Peyer's patch (tissue), 4 donors: ENCODE data around the gene PKNOX2. TPM values are rescaled to one million over a fixed set of nuclear protein-coding genes. Genes with fewer than 3 reads are reported as not detected.

Source experiments
- DNase-seq, 3 donors: peaks; one replicate each; pipeline ENCODE4 v3.0.0-alpha.2; 2017 to 2019
- H3K27ac ChIP-seq, 4 donors: fragments of 200-600 bp; sonication (generic); one replicate each; pipeline ENCODE4 v1.5.1; 2016 to 2019
- H3K27me3 ChIP-seq, 2 donors: fragments of 200-600 bp; sonication (generic); one replicate each; pipeline ENCODE4 v1.5.1; 2019
- H3K36me3 ChIP-seq, 3 donors: fragments of 200-600 bp; sonication (generic); one replicate each; pipeline ENCODE4 v1.5.1; 2016 to 2019
- H3K4me1 ChIP-seq, 4 donors: fragments of 200-600 bp; sonication (generic); one replicate each; pipeline ENCODE4 v1.5.1; 2016 to 2019
- H3K4me3 ChIP-seq, 4 donors: fragments of 200-600 bp; sonication (generic); 1 replicate in 3 of 4; 2 replicates in 1 of 4; pipeline ENCODE4 v1.5.1; 2016 to 2019; ENCODE audit warnings: mild to moderate bottlenecking in 1 of 4
- H3K9me3 ChIP-seq, 4 donors: fragments of 200-600 bp; sonication (generic); one replicate each; pipeline ENCODE4 v1.5.1; 2016 to 2019; ENCODE audit warnings: mild to moderate bottlenecking in 1 of 4
- POLR2A ChIP-seq, 2 donors: fragments of 450-650 bp; IDR thresholded peaks; one replicate each; pipeline ENCODE4 v1.5.1; 2017; ENCODE audit warnings: antibody characterized with exemption in 2 of 2, mild to moderate bottlenecking in 2 of 2, moderate library complexity in 2 of 2
- total RNA-seq, 4 donors: library from RNA; depleted of rRNA; stranded (reverse); fragments of >200 nt; gene quantifications; one replicate each; pipeline ENCODE4 v1.1.0, GENCODE V29; 2016
- TF ChIP-seq, protein P1 (sequence below), 6 experiments: fragments of 450-650 bp in 4 of 6; fragments of 200-600 bp in 2 of 6; sonication (generic) in 1 of 6; IDR thresholded peaks; one replicate each; pipeline ENCODE4 v1.5.1; 2017 to 2019; ENCODE audit warnings: antibody characterized with exemption in 6 of 6, mild to moderate bottlenecking in 3 of 6, moderate library complexity in 1 of 6

Gene PKNOX2
- total RNA-seq, 4 donors from 2014 or later, result 1.4 to 8.3 TPM; not detected in 2

- Histone ChIP-seq H3K4me3 (no peak overlapping the region), H3K36me3 (no peaks in the 10 kb centered on the region), H3K27ac (no peak overlapping the region), H3K9me3 (no peaks in the 10 kb centered on the region), H3K4me1 (no peaks in the 10 kb centered on the region), H3K27me3 (no peaks in the 10 kb centered on the region)
- TF ChIP-seq, protein P1, sequence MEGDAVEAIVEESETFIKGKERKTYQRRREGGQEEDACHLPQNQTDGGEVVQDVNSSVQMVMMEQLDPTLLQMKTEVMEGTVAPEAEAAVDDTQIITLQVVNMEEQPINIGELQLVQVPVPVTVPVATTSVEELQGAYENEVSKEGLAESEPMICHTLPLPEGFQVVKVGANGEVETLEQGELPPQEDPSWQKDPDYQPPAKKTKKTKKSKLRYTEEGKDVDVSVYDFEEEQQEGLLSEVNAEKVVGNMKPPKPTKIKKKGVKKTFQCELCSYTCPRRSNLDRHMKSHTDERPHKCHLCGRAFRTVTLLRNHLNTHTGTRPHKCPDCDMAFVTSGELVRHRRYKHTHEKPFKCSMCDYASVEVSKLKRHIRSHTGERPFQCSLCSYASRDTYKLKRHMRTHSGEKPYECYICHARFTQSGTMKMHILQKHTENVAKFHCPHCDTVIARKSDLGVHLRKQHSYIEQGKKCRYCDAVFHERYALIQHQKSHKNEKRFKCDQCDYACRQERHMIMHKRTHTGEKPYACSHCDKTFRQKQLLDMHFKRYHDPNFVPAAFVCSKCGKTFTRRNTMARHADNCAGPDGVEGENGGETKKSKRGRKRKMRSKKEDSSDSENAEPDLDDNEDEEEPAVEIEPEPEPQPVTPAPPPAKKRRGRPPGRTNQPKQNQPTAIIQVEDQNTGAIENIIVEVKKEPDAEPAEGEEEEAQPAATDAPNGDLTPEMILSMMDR (IDR thresholded peaks at IDR 0.05), result no peak
- TF ChIP-seq POLR2A (IDR thresholded peaks at IDR 0.05), result no peak
- DNase-seq, result no peak
These were observed 108.3 kb downstream of the PKNOX2 start for GRCh38 chr11:125272821-125273220.

GRCh38 chr11:125273519-125274000 lies 109.0 kb downstream of the PKNOX2 start:
- no peaks in the 10 kb centered on the region for H3K9me3 ChIP-seq
- no peaks in the 10 kb centered on the region for H3K4me1 ChIP-seq
- no peak overlapping the region for H3K27ac ChIP-seq
- no peak overlapping the region for H3K4me3 ChIP-seq
- H3K27me3 ChIP-seq, result no peaks in the 10 kb centered on the region
- H3K36me3 ChIP-seq, result no peaks in the 10 kb centered on the region
- TF ChIP-seq POLR2A (IDR thresholded peaks at IDR 0.05), result no peak
- TF ChIP-seq, protein P1 (IDR thresholded peaks at IDR 0.05), result no peak
- no peak for DNase-seq

GRCh38 chr11:125274309-125274708 lies 109.8 kb downstream of the PKNOX2 start:
- no peaks in the 10 kb centered on the region for H3K27me3 ChIP-seq
- TF ChIP-seq, protein P1 (IDR thresholded peaks at IDR 0.05), result no peak
- TF ChIP-seq POLR2A (IDR thresholded peaks at IDR 0.05), result no peak

GRCh38 chr11:125274774-125275173 lies 110.2 kb downstream of the PKNOX2 start:
- no peak overlapping the region for H3K4me3 ChIP-seq
- no peaks in the 10 kb centered on the region for H3K36me3 ChIP-seq
- H3K27ac ChIP-seq, result no peak overlapping the region
- no peaks in the 10 kb centered on the region for H3K27me3 ChIP-seq
- no peaks in the 10 kb centered on the region for H3K9me3 ChIP-seq
- no peak for DNase-seq
- no peaks in the 10 kb centered on the region for H3K4me1 ChIP-seq
- TF ChIP-seq, protein P1 (IDR thresholded peaks at IDR 0.05), result no peak
- no peak for TF ChIP-seq POLR2A (IDR thresholded peaks at IDR 0.05)

More at GRCh38 chr11:125274309-125274708, 109.8 kb downstream of the PKNOX2 start:
- no peak for DNase-seq
- Histone ChIP-seq H3K9me3 (no peaks in the 10 kb centered on the region), H3K27ac (no peak overlapping the region), H3K36me3 (no peaks in the 10 kb centered on the region), H3K4me1 (no peaks in the 10 kb centered on the region), H3K4me3 (no peak overlapping the region)

DNA sequence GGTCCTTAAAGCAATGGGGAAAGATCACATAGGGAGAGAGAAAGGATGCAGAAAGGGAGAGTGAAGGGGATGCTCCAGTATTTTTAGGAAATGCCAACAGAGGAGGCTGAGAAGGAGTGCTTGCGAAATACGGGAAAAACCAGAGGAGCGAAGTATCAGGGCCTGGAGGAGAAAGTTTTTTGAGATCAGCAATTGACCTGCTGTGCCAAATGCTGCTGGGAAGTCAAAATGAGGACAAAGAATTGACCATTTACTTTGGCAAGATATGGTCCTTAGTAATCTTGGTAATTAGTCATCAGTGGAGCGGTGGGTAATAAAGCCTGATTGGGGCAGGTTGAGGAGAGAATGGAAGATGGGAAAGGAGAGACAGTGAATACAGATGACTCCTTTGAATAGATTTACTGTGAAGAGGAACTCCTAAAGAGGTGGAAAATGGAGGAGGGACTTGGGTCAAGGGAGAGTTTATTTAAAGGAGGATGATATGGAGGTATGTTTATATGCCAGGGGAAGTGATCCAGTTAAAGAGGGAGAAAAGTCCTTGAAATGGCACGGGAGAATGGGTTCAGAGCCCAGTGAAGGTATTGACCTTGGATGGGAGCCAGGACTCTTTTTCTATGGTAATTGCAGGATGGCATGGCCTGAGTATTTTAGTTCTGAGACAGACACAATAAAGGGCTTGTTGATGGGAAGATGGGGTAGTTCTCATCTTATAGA lies 111.5 kb downstream of the PKNOX2 start:
- H3K27me3 ChIP-seq, result no peaks in the 10 kb centered on the region
- TF ChIP-seq POLR2A (IDR thresholded peaks at IDR 0.05), result no peak
- TF ChIP-seq, protein P1 (IDR thresholded peaks at IDR 0.05), result no peak
- DNase-seq, result no peak
- no peaks in the 10 kb centered on the region for H3K36me3 ChIP-seq
- no peak overlapping the region for H3K27ac ChIP-seq
- H3K9me3 ChIP-seq, result no peaks in the 10 kb centered on the region
- H3K4me3 ChIP-seq, result no peak overlapping the region
- H3K4me1 ChIP-seq, result no peaks in the 10 kb centered on the region
